ENCODE data around the gene TTN.

Gene TTN

DNA sequence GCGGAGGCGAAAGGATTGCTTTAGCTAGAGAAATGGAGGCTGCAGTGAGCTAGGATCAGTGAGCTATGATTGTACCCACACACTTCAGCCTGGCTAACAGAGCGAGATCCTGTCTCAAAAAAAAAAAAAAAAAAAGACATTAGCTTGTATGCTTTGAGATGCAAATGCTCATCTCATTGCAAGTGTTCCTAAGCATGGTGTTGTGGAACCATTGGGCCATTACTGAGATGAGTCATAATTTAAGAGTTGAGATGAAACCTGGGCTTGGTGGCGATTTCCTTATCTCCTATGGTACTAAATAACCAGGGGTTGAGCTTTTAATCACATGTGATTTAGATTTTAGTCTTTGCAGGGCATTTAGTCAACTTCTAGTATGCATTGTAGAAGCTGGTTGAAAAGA, 324.8 kb downstream of the TTN start:
- DNase-seq (ENCODE audit: low spot score) = peak; percentile 44
- TF ChIP-seq, protein P1, sequence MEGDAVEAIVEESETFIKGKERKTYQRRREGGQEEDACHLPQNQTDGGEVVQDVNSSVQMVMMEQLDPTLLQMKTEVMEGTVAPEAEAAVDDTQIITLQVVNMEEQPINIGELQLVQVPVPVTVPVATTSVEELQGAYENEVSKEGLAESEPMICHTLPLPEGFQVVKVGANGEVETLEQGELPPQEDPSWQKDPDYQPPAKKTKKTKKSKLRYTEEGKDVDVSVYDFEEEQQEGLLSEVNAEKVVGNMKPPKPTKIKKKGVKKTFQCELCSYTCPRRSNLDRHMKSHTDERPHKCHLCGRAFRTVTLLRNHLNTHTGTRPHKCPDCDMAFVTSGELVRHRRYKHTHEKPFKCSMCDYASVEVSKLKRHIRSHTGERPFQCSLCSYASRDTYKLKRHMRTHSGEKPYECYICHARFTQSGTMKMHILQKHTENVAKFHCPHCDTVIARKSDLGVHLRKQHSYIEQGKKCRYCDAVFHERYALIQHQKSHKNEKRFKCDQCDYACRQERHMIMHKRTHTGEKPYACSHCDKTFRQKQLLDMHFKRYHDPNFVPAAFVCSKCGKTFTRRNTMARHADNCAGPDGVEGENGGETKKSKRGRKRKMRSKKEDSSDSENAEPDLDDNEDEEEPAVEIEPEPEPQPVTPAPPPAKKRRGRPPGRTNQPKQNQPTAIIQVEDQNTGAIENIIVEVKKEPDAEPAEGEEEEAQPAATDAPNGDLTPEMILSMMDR (IDR thresholded peaks at IDR 0.05; ENCODE audit: borderline replicate concordance, control extremely low read depth, extremely low read depth, insufficient read depth, missing control alignments) = no peak
- in situ Hi-C loops (cut with MboI; ENCODE audit: low sequenced_read_pairs, unreplicated experiment) = no loop called here

DNA sequence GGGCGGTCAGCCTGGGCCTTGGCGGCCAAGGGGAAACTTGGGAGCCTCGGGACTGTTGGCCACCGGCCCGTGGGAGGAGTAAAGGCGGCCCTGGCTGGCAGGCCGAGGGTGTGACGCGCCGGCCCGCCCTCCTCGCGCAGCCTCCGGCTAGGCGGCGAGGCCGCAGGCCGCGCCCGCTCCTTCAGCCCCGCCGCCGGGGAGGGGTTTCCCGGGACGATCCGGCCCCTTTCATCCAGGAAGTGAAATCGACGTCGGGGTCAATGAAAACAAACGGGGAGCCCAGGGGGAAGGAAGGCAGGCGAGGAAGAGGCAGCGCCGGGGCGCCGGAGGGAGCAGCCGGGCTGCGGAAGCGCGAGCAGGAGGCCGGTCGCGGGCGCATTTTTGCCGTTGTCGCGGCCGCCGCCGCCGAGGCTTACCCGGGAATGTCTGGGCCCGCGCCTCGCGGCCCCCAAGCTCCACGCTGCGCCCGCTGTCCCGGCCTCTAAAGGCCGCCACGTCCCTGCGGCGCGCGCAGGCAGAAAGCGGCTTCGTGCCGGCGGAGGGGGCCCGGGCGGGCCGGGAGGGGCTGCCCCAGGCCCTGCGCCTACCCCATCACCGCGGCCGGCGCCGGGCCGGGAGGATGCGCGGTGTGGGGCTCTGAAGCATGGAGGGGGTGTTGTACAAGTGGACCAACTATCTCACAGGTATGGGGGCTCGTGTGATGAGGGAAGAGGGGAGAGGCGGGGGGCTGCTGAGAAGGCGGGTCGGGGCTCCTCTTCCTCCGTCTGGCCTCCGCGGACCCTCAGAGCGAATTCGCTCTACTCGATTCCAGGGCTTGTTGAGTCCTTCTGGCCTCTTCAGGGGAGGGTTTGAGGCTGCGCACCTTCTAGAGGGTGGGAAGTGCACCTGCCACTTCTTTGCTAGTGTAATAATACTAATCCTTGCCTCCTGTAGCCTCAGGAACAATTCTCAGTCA, 326.7 kb downstream of the TTN start, which contains the start of gene PLEKHA3:
Gene PLEKHA3 (plus strand): TSS at position 231 of the 955 bp plus-strand sequence. CDS start 413 bp downstream, at position 644.
- TF ChIP-seq, protein P1 (IDR thresholded peaks at IDR 0.05; ENCODE audit: borderline replicate concordance, control extremely low read depth, extremely low read depth, insufficient read depth, missing control alignments) = no peak
- in situ Hi-C loops (cut with MboI; ENCODE audit: low sequenced_read_pairs, unreplicated experiment) = no loop called here
- DNase-seq (ENCODE audit: low spot score) = peak; percentile 91

DNA sequence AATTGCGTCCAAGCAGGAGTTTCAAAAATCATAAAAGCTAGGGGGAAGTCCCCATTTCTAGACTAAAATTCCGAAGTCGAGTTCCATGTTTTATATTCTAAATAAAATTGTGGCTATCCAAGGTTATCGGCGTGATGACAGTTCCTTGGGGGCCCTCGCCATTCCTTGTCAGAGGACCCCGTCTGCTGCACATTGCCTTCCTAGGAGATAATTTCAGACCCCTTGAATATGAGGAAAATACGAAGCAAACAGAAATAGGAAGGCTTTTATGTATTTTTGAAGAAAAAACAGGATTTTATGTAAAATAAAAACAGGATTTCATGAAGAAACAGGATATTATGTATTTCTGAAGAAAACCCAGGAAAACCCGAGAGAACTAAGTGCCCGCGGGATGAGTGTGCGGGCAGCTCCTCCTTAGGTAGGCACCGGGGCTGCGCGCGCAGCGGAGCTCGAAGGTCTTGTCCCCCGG, 327.4 kb downstream of the TTN start:
- DNase-seq (ENCODE audit: low spot score) = no peak
- in situ Hi-C loops (cut with MboI; ENCODE audit: low sequenced_read_pairs, unreplicated experiment) = no loop called here
- TF ChIP-seq, protein P1 (IDR thresholded peaks at IDR 0.05; ENCODE audit: borderline replicate concordance, control extremely low read depth, extremely low read depth, insufficient read depth, missing control alignments) = no peak

DNA sequence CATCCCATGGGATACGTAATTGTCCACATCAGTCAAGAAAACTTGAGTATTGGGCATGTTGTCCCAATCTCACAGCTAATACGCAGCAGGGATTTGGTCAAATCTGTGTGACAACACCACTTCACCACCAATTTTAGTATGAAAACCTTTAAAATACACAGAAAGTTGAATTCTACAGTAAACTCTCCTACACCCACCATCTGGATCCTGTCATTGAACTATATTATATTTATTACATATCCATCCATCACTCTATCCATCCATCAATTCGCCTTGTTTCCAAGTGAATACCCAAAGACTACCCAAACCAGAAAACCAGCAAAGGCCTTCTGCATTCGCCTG, 328.0 kb downstream of the TTN start:
- in situ Hi-C loops (cut with MboI; ENCODE audit: low sequenced_read_pairs, unreplicated experiment) = no loop called here
- TF ChIP-seq, protein P1 (IDR thresholded peaks at IDR 0.05; ENCODE audit: borderline replicate concordance, control extremely low read depth, extremely low read depth, insufficient read depth, missing control alignments) = no peak
- DNase-seq (ENCODE audit: low spot score) = no peak

DNA sequence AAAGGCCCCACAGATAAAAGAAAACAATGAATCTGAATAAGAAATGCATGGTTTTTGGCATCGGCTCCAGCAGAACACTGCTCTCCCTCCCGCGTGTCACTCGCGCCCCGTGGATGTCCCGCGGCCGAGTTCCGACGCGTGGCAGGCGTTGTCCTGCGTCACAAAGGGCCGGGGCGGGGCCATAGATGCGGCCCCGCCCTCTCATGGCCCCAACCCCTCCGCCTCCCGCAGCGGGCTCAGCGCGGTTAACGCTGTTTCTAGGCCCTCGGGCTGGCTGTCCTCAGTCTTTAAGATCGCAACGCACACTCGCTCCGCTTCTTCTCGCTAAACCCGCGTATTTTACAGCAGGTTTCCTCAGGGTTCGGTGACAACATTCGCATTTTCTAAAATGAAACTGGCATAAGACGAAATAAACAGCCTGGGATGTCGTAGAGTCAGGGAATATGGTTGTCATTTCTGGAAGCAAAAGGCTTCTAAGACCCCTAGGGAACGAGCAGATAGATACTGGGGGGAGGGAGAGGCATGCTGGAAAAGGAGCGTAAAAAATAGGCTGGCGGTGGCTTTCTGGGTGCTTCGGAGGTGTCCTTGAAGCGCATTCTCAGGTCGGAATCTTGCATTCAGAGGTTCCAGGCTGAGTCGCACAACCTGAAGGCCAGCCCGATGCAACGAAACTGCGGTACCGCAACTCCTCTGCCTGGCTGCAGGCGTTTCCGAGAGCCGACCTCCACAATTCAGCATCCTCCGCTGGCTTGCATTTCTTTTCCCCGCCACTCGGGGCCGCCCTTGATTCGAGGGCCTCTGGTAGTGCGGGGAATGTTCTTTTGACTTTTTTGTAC, 328.6 kb downstream of the TTN start, which contains the start of gene FKBP7:
Gene FKBP7 (minus strand): TSS at position 162 of the 836 bp plus-strand sequence. CDS start 101 bp downstream, at position 61.
- in situ Hi-C loops (cut with MboI; ENCODE audit: low sequenced_read_pairs, unreplicated experiment) = no loop called here
- TF ChIP-seq, protein P1 (IDR thresholded peaks at IDR 0.05; ENCODE audit: borderline replicate concordance, control extremely low read depth, extremely low read depth, insufficient read depth, missing control alignments) = peak; percentile 80
- peak; percentile 86 for DNase-seq (ENCODE audit: low spot score)

DNA sequence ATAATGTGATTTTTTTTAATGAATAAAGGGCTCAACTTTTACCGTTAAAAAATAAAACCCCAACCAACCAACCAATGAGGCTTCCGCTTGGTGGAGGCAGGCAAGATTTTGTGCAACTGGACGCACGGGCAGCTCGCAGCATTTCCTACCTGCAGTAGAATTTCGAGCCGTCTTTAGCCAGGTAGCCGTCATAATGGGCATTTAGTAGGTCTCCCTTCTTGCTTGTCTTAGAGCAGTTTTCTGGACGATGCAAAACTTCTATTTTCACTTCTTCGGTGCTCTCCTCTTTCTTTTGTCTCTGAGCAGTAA, 329.1 kb downstream of the TTN start:
- DNase-seq (ENCODE audit: low spot score) = peak; percentile 23
- TF ChIP-seq, protein P1 (IDR thresholded peaks at IDR 0.05; ENCODE audit: borderline replicate concordance, control extremely low read depth, extremely low read depth, insufficient read depth, missing control alignments) = no peak
- in situ Hi-C loops (cut with MboI; ENCODE audit: low sequenced_read_pairs, unreplicated experiment) = no loop called here
